Prostate gland (tissue), 2 donors: ENCODE measurements around the gene RUNX2. TPM values are rescaled to one million over a fixed set of nuclear protein-coding genes. Genes with fewer than 3 reads are reported as not detected.

Experiments used
- DNase-seq: peaks from one replicate; pipeline ENCODE4 v3.0.0-alpha.2; 2019; ENCODE audit warnings: low spot score
- H3K27ac ChIP-seq, 2 donors: fragments of 200-600 bp; sonication (generic); 2 replicates each; pipeline ENCODE4 v1.5.1; 2017 to 2019
- H3K27me3 ChIP-seq: fragments of 200-600 bp; sonication (generic); replicated peaks from 2 replicates; pipeline ENCODE4 v1.5.1; 2019; ENCODE audit not compliant: insufficient read depth
- H3K36me3 ChIP-seq, 2 donors: fragments of 200-600 bp; sonication (generic); 1 replicate in 1 of 2; 2 replicates in 1 of 2; pipeline versions ENCODE4 v1.5.1 to v1.8.1; 2017 to 2019
- H3K4me1 ChIP-seq: fragments of 200-600 bp; sonication (generic); replicated peaks from 2 replicates; pipeline ENCODE4 v1.5.1; 2019
- H3K4me3 ChIP-seq, 2 donors: fragments of 200-600 bp; sonication (generic); 2 replicates each; pipeline ENCODE4 v1.5.1; 2017 to 2019
- H3K9me3 ChIP-seq: fragments of 200-600 bp; sonication (generic); 2 replicates; pipeline ENCODE4 v1.5.1; 2017
- CTCF ChIP-seq, 4 experiments: fragments of 200-600 bp in 2 of 4; fragments of 450-650 bp in 2 of 4; sonication (generic) in 2 of 4; IDR thresholded peaks; 1 replicate in 3 of 4; 2 replicates in 1 of 4; pipeline ENCODE4 v1.5.1; 2016 to 2019; ENCODE audit warnings: antibody characterized with exemption in 4 of 4, mild to moderate bottlenecking in 2 of 4, moderate library complexity in 2 of 4
- POLR2A ChIP-seq: fragments of 450-650 bp; IDR thresholded peaks from one replicate; pipeline ENCODE4 v1.6.1; 2016; ENCODE audit warnings: antibody characterized with exemption, mild to moderate bottlenecking
- POLR2AphosphoS5 ChIP-seq: sonication (generic); formaldehyde crosslinking; IDR thresholded peaks from one replicate; pipeline ENCODE4 v1.6.1; 2017; ENCODE audit warnings: antibody characterized with exemption
- WGBS: methylation state at CpG from one replicate; pipeline ENCODE4 v1.1.5; 2018; 5-methylcytosine and 5-hydroxymethylcytosine counted together
- intact Hi-C: fragments of 100-400 bp; cut with DNase I; formaldehyde crosslinking; loops from one replicate; pipeline ENCODE4 v1.14.2; 2022
- total RNA-seq, 2 donors: library from RNA; depleted of rRNA; stranded (reverse); fragments of >200 nt; gene quantifications; one replicate each; pipeline ENCODE4 v1.1.0, GENCODE V29; 2016

RUNX2 gene
- total RNA-seq, 2 donors from 2014 or later = 9.2 to 10.7 TPM

GRCh38 chr6:45647341-45648261 is 319.5 kb downstream of the RUNX2 start:
- Histone ChIP-seq H3K36me3 (no peaks in the 10 kb centered on the region), H3K27ac (no peak overlapping the region), H3K27me3 (no peaks in the 10 kb centered on the region), H3K4me1 (no peaks in the 10 kb centered on the region), H3K4me3 (no peak overlapping the region), H3K9me3 (no peaks in the 10 kb centered on the region)
- intact Hi-C loops = no loop called here
- WGBS = 89% methylated on average over 7 of the region's 7 CpGs
- TF ChIP-seq CTCF (IDR thresholded peaks at IDR 0.05) = no peak
- TF ChIP-seq POLR2A = no peak
- no peak for TF ChIP-seq POLR2AphosphoS5
- no peak for DNase-seq

GRCh38 chr6:45648262-45648620 is 320.1 kb downstream of the RUNX2 start:
- no peak for DNase-seq
- Histone ChIP-seq H3K36me3 (no peaks in the 10 kb centered on the region), H3K27ac (no peak overlapping the region), H3K27me3 (no peaks in the 10 kb centered on the region), H3K4me3 (no peak overlapping the region), H3K9me3 (no peaks in the 10 kb centered on the region), H3K4me1 (no peaks in the 10 kb centered on the region)
- 95% methylated on average over 5 of the region's 5 CpGs for WGBS
- intact Hi-C loops = no loop called here
- TF ChIP-seq POLR2AphosphoS5 (no peak), POLR2A (no peak), CTCF (IDR thresholded peaks at IDR 0.05) (no peak)

- no peaks in the 10 kb centered on the region for H3K4me1 ChIP-seq
- no peak overlapping the region for H3K27ac ChIP-seq
- no peaks in the 10 kb centered on the region for H3K36me3 ChIP-seq
- no peaks in the 10 kb centered on the region for H3K27me3 ChIP-seq
- intact Hi-C loops = no loop called here
- H3K9me3 ChIP-seq = no peaks in the 10 kb centered on the region
- no peak for DNase-seq
- 65% methylated on average over 3 of the region's 3 CpGs for WGBS
- TF ChIP-seq CTCF (IDR thresholded peaks at IDR 0.05) (no peak), POLR2AphosphoS5 (no peak), POLR2A (no peak)
- no peak overlapping the region for H3K4me3 ChIP-seq
These were observed 322.5 kb downstream of the RUNX2 start for GRCh38 chr6:45650524-45651135.

GRCh38 chr6:45651301-45651700 is 323.2 kb downstream of the RUNX2 start:
- no peaks in the 10 kb centered on the region for H3K4me1 ChIP-seq
- WGBS = 100% methylated on average over 3 of the region's 3 CpGs
- H3K9me3 ChIP-seq = no peaks in the 10 kb centered on the region
- H3K27me3 ChIP-seq = no peaks in the 10 kb centered on the region
- TF ChIP-seq POLR2A (no peak), POLR2AphosphoS5 (no peak), CTCF (IDR thresholded peaks at IDR 0.05) (no peak)
- DNase-seq = no peak
- H3K27ac ChIP-seq = no peak overlapping the region
- intact Hi-C loops = no loop called here
- H3K36me3 ChIP-seq = no peaks in the 10 kb centered on the region
- no peak overlapping the region for H3K4me3 ChIP-seq
